Measurements from ENCODE around the gene PLA2G2F.

- TF ChIP-seq CTCF (IDR thresholded peaks at IDR 0.05) = no peak
- TF ChIP-seq REST (IDR thresholded peaks at IDR 0.05; ENCODE audit: insufficient read depth in 1 of 2, low read depth in 2 of 2, low read length in 1 of 2) = no peak
- no peak for TF ChIP-seq POLR2AphosphoS5 (IDR thresholded peaks at IDR 0.05; ENCODE audit: low read depth, low read length)
- TF ChIP-seq SIN3A (IDR thresholded peaks at IDR 0.05; ENCODE audit: borderline replicate concordance, insufficient read depth, low read depth, low read length) = no peak
- TF ChIP-seq TCF7L2 (IDR thresholded peaks at IDR 0.05; ENCODE audit: low read depth, low read length) = no peak
Measured at GRCh38 chr1:20090119-20090518, 49.0 kb upstream of the PLA2G2F start.
